ENCODE results near the gene ECHS1.

DNA sequence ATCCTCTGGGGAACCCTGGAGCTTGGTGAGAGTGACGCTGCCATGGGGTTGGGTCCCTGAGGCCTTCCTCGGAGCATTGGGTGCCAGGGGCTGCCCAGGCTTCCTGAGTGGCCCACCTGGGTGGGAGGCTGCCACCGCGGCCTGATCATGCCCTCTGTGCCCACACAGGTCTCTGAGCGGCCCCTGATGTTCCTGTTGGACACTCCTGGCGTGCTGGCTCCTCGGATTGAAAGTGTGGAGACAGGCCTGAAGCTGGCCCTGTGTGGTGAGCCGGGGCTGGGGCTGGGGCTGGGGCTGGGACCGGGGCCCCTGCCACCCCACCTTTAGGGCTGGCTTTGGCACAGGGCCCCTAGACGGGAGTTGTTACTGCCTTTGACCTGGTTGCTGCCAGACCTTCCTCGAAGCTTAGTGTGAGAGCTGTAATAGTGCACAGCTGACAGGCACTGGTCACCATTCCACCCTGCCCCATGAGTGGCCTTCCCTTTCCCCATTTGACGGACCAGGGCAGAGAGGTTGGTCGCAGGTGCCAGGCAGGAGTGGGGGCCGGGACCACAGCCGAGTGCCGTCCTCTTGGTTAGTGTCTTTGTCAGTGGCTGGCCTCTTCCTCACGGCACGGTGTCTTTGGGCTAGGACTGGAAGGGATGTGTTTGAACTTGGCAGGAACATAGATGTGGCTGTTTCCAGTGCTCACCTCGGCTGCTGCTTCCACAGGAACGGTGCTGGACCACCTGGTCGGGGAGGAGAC is 29.0 kb upstream of the ECHS1 start:
- TF ChIP-seq, protein P1, sequence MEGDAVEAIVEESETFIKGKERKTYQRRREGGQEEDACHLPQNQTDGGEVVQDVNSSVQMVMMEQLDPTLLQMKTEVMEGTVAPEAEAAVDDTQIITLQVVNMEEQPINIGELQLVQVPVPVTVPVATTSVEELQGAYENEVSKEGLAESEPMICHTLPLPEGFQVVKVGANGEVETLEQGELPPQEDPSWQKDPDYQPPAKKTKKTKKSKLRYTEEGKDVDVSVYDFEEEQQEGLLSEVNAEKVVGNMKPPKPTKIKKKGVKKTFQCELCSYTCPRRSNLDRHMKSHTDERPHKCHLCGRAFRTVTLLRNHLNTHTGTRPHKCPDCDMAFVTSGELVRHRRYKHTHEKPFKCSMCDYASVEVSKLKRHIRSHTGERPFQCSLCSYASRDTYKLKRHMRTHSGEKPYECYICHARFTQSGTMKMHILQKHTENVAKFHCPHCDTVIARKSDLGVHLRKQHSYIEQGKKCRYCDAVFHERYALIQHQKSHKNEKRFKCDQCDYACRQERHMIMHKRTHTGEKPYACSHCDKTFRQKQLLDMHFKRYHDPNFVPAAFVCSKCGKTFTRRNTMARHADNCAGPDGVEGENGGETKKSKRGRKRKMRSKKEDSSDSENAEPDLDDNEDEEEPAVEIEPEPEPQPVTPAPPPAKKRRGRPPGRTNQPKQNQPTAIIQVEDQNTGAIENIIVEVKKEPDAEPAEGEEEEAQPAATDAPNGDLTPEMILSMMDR (IDR thresholded peaks at IDR 0.05): no peak
- TF ChIP-seq ZFX (IDR thresholded peaks at IDR 0.05; ENCODE audit: borderline replicate concordance): no peak

All from 22Rv1 (cell line).